NCI-H82 treated with DMSO at 0.1 percent for 48 hours (cell line): ENCODE results near the gene P2RX1.
"Not testable (repeated sequence)": the region's sequence is repeated elsewhere in the genome, so short reads cannot be mapped to it uniquely, and the experiment has no call there.

Source experiments
- DNase-seq: peaks from one replicate; lab custom pipeline; 2025; ENCODE audit not compliant: unreplicated experiment; lab: John Stamatoyannopoulos, UW

The P2RX1 gene

GRCh38 chr17:3861761-3862681 lies 54.2 kb downstream of the P2RX1 start:
- no peak for DNase-seq

GRCh38 chr17:3860939-3861700 lies 55.1 kb downstream of the P2RX1 start:
- no peak for DNase-seq

GRCh38 chr17:3859940-3860339 lies 56.3 kb downstream of the P2RX1 start:
- no peak for DNase-seq

- DNase-seq, result no peak
Measured at GRCh38 chr17:3857261-3858105, 58.8 kb downstream of the P2RX1 start.

- DNase-seq, result not testable (repeated sequence)
Measured at GRCh38 chr17:3854204-3854603, 62.1 kb downstream of the P2RX1 start.

GRCh38 chr17:3852561-3852960 lies 63.7 kb downstream of the P2RX1 start:
- no peak for DNase-seq

GRCh38 chr17:3851461-3852100 lies 64.7 kb downstream of the P2RX1 start:
- DNase-seq, result no peak

GRCh38 chr17:3848229-3848835 lies 67.9 kb downstream of the P2RX1 start:
- DNase-seq, result no peak

- DNase-seq, result no peak
Measured at GRCh38 chr17:3847165-3847670, 69.0 kb downstream of the P2RX1 start.
